GM12801 (cell line): ENCODE data around the gene ATP11B.

Experiments
- TF ChIP-seq, protein P1 (sequence below): IDR thresholded peaks from one replicate; pipeline ENCODE4 v1.5.1; 2011; ENCODE audit warnings: control low read depth; ENCODE audit not compliant: insufficient read length; ENCODE audit errors: extremely low read depth

ATP11B gene

DNA sequence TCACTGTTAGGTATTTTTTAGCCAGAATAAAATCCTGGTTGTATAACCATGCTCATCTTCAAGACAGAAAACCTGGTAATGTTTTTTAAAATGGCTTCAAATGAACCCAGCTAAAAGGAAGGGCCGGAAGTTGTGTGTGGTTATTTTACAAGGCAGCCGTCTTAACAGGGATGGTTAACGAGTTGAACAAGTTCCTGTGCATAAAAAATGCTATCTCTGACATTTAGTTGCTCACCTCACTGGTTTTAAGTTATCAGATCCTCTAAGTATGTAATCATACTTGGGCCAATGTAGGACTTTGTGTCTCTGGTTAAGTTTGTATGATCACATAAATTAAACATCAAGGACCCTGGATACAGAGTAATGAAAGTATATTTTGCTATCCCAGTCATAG is 2.1 kb downstream of the ATP11B start:
- TF ChIP-seq, protein P1, sequence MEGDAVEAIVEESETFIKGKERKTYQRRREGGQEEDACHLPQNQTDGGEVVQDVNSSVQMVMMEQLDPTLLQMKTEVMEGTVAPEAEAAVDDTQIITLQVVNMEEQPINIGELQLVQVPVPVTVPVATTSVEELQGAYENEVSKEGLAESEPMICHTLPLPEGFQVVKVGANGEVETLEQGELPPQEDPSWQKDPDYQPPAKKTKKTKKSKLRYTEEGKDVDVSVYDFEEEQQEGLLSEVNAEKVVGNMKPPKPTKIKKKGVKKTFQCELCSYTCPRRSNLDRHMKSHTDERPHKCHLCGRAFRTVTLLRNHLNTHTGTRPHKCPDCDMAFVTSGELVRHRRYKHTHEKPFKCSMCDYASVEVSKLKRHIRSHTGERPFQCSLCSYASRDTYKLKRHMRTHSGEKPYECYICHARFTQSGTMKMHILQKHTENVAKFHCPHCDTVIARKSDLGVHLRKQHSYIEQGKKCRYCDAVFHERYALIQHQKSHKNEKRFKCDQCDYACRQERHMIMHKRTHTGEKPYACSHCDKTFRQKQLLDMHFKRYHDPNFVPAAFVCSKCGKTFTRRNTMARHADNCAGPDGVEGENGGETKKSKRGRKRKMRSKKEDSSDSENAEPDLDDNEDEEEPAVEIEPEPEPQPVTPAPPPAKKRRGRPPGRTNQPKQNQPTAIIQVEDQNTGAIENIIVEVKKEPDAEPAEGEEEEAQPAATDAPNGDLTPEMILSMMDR = no peak

DNA sequence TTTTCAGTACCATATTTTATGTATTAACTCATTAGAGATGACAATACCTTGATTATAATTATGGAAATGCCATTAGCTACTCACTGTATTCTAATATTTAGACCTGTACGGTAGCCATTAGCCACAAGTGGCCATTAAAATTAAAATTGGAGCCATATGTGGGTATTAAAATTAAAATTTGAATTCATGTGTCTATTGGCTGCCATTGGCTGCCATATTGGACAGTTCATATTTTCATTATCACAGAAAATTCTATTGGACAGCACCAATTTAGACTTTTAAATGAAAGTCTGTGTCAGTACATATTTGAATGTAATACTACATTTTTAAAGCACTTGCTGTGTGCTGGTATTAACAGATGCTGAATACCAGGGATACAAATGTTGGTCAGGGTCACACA is 3.0 kb downstream of the ATP11B start:
- TF ChIP-seq, protein P1 = no peak

DNA sequence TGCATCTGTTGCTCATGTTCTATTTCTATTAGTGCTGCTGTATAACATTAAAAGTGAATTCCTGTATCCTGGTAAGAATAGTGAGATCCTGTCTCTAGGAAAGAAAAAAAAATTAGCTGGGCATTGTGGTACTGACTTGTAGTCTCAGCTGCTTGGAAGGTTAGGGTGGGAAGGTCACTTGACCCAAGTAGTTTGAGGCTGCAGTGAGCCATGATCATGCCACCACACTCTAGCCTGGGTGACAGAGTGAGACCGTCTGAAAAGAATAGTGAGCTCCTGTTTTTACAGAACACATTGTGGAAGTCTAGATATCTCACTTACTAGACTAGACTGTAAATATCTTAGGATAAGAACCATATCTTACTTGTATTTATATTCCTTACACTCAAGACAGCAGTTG is 4.6 kb downstream of the ATP11B start:
- TF ChIP-seq, protein P1 = no peak

DNA sequence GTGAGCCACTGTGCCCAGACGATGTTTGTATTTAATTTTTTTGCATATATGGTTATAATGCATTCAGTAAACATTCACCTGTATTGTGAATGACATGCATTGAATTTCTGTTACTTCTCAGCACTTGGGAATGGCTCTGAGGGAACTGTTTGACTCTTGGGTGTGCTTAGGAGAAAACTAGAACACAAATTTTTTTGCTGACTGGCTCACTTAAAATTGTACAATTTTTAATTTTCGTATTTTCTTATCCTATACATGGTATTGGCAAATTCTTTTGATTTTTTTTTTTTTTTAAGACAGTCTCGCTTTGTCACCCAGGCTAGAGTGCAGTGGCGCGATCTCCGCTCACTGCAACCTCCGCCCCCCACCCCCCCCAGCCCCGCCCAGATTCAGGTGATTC is 7.2 kb downstream of the ATP11B start:
- TF ChIP-seq, protein P1 = no peak

DNA sequence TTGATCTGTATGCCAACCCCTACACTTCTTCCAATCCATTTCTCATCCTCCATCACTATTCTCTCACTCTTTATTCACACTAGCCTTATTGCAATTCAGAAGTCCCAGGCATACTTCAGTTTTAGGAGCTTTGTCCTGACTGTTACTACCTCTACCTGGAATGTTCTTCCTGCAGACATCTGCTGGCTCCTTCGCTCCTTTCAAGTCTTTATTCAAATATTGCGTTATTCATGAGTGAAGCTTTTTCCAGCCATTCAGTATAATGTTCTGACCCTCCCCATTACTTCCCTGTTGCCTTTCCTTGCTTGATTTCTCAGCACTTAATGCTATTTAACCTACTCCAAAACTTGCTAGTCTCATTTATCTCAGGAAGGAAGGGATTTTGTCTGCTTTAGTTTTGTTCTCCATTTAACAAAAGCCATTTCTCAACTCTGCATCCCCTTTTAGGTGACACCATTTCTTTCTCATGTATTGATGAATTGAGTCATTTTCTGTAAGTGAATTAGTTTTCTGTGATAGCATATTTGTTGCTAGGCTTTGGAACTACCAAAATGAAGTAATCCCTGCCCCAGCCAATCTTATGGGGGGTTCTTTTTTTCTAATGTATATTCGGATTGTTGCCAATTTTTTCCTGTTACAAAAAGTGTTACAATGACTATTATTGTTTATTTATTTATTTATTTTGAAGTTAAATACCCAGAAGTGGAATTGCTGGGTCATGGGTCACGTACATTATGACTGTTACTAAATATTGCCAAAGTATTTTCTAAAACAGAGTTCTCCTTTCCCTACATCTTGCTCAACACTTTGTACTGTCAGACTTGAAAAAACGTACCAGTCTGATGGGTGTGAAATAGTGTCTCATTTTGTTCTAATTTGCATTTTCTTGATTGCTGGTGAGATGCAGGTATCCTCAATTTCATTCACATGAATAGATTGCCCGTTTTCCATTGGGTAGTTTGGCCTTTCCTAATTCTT is 9.4 kb downstream of the ATP11B start:
- TF ChIP-seq, protein P1 = no peak

DNA sequence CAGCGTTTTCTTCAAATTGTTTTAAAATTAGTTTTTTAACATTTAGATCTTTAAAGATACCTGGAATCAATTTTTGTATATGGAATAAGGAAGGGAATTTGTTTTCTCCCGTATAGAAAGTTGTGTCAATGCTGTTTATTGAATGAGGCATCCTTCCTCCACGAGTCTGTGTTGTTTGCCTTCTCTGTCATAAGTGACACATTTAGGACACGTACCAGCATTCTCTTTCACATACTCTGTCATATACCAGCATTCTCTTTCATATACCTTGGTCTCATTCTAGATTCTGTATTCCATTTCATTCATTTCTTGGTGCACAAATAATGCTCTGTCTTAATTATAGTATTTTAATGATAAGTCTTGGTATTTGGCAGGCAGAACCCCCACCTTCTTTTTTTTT is 10.3 kb downstream of the ATP11B start:
- TF ChIP-seq, protein P1 = no peak

DNA sequence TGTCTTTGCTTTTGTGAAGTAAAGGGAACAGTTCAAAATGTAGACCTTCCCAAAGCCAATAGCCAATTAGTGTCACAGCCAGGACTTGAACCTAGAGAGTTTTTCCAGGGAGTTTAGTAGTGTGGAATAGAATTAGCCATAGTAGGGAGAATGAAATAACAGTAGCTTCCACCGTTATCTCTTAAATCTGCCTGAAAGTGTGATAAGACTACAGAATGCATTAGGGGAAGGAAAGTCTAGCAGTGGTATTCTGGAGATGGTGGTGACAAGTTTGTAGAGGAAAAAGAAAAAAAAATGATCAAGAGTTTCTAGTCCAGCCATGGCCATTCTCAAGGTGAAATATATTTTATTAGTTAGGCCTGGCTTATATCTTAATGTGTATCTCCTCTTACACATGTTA is 13.8 kb downstream of the ATP11B start:
- TF ChIP-seq, protein P1 = no peak
